Measurements from ENCODE around the gene SPAG16.

Gene SPAG16

GRCh38 chr2:214451516-214452275, 1167.4 kb downstream of the SPAG16 start:
- CTCF ChIA-PET, result no interaction called here
- TF ChIP-seq CTCF (IDR thresholded peaks at IDR 0.05; ENCODE audit: insufficient read depth, low read length, missing control alignments), result no peak
- H3K4me3 ChIP-seq (ENCODE audit: low read depth, low read length), result no peak overlapping the region
- no peak for DNase-seq (ENCODE audit: low read depth, low spot score)
- POLR2A ChIA-PET, result no interaction called here
